Measurements from ENCODE around the gene IGSF6. TPM values are rescaled to one million over a fixed set of nuclear protein-coding genes. Genes with fewer than 3 reads are reported as not detected.
A peak's percentile ranks its signal among the peaks of the same experiment; 100 is the strongest.

IGSF6 gene
- total and polyA plus RNA-seq, 2 of the 8 experiments (the other 6 are each of a cell fraction or from before 2014, with no cell fraction given) = not detected

GRCh38 chr16:21647562-21648164, 4.7 kb downstream of the IGSF6 start:
- ChIA-PET POLR2A (ENCODE audit: partially characterized antibody) (no interaction called here), CTCF (ENCODE audit: partially characterized antibody) (interaction anchor here (1.0 to 3.8 kb wide), 4 partner anchors 9 to 61 kb away, joined by 3 to 25 read pairs (median 4); no protein-coding TSS in a partner anchor)
- WGBS, 2 experiments (ENCODE audit: extremely low coverage in 1 of 2, insufficient coverage in 1 of 2, insufficient read length in 1 of 2, insufficient replicate concordance in 2 of 2, low coverage in 1 of 2, low lambda C conversion rate in 2 of 2, missing lambda C conversion rate in 1 of 2) = 94% methylated on average over 9 of the region's 9 CpGs; no CpG with 5 or more reads in 1 of the 2 experiments
- no peak overlapping the region for H2BK120ac ChIP-seq (replicated peaks; ENCODE audit: low read depth, low read length)
- H3K14ac ChIP-seq (ENCODE audit: insufficient read length) = no peak overlapping the region
- H2AK5ac ChIP-seq (ENCODE audit: low read depth, low read length) = no peak overlapping the region
- no peak for FAIRE-seq
- peak overlapping the region; percentile 51; the same call in 1 of the 2 replicates for H4K8ac ChIP-seq (ENCODE audit: extremely low read depth, insufficient read depth, low read length)
- H3K9me3 ChIP-seq (ENCODE audit: insufficient read depth in 2 of 2, low read depth in 1 of 2, low read length in 1 of 2) = no peaks in the 10 kb centered on the region
- H3K27me3 ChIP-seq (replicated peaks in 1 of 4; ENCODE audit: control insufficient read depth in 3 of 4, extremely low read depth in 1 of 4, insufficient read depth in 3 of 4, low read length in 3 of 4) = no peaks in the 10 kb centered on the region
- H2BK20ac ChIP-seq (ENCODE audit: low read length) = no peak overlapping the region
- H3K23ac ChIP-seq (ENCODE audit: insufficient read length) = no peak overlapping the region
- H3K9ac ChIP-seq (replicated peaks in 1 of 4; ENCODE audit: extremely low read depth in 1 of 4, low read depth in 3 of 4, low read length in 3 of 4) = peak overlapping the region in 1 of 4 experiments; percentile 27; a peak in 1 of 7 replicates
- H3K79me2 ChIP-seq (ENCODE audit: control insufficient read depth in 1 of 2, insufficient read depth in 2 of 2, low read length in 2 of 2) = peaks cover 0 to 8% of the 10 kb centered on the region in 2 experiments; a peak in 1 of 4 replicates
- H2BK5ac ChIP-seq (ENCODE audit: low read depth, low read length) = no peak overlapping the region
- TF ChIP-seq CBX8 (IDR thresholded peaks at IDR 0.05; ENCODE audit: borderline replicate concordance, low read depth, low read length) (no peak), PHF8 (conservative IDR thresholded peaks at IDR 0.05; ENCODE audit: low read depth, low read length) (no peak)
- TF ChIP-seq, protein P1, sequence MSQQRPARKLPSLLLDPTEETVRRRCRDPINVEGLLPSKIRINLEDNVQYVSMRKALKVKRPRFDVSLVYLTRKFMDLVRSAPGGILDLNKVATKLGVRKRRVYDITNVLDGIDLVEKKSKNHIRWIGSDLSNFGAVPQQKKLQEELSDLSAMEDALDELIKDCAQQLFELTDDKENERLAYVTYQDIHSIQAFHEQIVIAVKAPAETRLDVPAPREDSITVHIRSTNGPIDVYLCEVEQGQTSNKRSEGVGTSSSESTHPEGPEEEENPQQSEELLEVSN (IDR thresholded peaks at IDR 0.05) = no peak
- no peak overlapping the region for H2AFZ ChIP-seq (ENCODE audit: low read length)
- H3K56ac ChIP-seq (replicated peaks; ENCODE audit: insufficient read length, low read depth, low read length) = no peak overlapping the region
- no peak overlapping the region for H3K4me2 ChIP-seq (ENCODE audit: insufficient read depth in 1 of 2, low read depth in 2 of 2, low read length in 2 of 2)
- no peak overlapping the region for H3K4me3 ChIP-seq (ENCODE audit: extremely low read depth in 1 of 4, insufficient read depth in 2 of 4, low read depth in 3 of 4, low read length in 4 of 4)
- H4K91ac ChIP-seq (replicated peaks; ENCODE audit: insufficient read length, low read length) = no peak overlapping the region
- no peak overlapping the region for H2BK15ac ChIP-seq (ENCODE audit: low read length)
- H3K79me1 ChIP-seq (ENCODE audit: low read depth, low read length) = peaks cover 2% of the 10 kb centered on the region; the same call in 1 of the 2 replicates
- no peak overlapping the region for H2BK12ac ChIP-seq (ENCODE audit: low read depth, low read length)
- H3K4ac ChIP-seq (replicated peaks; ENCODE audit: insufficient read length, low read depth, low read length) = no peak overlapping the region
- no peak for DNase-seq (ENCODE audit: low read depth in 1 of 2, low spot score in 2 of 2)
- no peak overlapping the region for H3K18ac ChIP-seq (ENCODE audit: extremely low read depth, low read length)
- no peaks in the 10 kb centered on the region for H3K36me3 ChIP-seq (ENCODE audit: control insufficient read depth in 2 of 4, insufficient read depth in 4 of 4, low read length in 3 of 4)
- H3K23me2 ChIP-seq (ENCODE audit: low read depth, low read length) = no peaks in the 10 kb centered on the region
- H4K5ac ChIP-seq (ENCODE audit: insufficient read length, low read depth, low read length) = no peak overlapping the region
- no peaks in the 10 kb centered on the region for H3K4me1 ChIP-seq (replicated peaks in 1 of 4; ENCODE audit: control insufficient read depth in 3 of 4, insufficient read depth in 4 of 4, low read length in 3 of 4)
- peaks cover 0 to 3% of the 10 kb centered on the region in 2 experiments for H4K20me1 ChIP-seq (replicated peaks in 1 of 2; ENCODE audit: control insufficient read depth in 1 of 2, insufficient read depth in 2 of 2, low read length in 2 of 2)
- no peak overlapping the region for H3K27ac ChIP-seq (ENCODE audit: low read depth, low read length)
